Measurements from ENCODE around the gene SLC17A2. TPM values are rescaled to one million over a fixed set of nuclear protein-coding genes. Genes with fewer than 3 reads are reported as not detected.

SLC17A2 gene
- total RNA-seq, 1 experiment from 2014 or later, result not detected

DNA sequence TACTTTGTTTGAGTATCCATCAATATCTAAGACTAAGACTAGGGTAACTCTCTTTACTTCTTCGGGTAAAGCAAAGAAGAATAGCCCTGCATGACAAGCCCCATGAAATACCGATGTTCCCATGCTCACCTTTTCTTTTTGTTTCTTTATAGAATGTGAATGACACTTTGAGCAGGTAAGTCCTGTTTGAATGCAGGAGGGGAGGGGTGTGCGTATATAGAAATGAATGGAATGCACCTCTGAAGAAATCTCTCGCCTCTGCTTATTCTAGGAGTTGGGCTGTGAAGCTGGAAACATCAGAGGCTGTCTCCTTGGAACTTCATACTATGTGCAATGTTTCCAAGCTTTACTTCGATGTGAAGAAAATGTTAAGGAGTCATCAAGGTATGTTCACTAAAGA is 42.4 kb upstream of the SLC17A2 start:
- TF ChIP-seq, protein P1, sequence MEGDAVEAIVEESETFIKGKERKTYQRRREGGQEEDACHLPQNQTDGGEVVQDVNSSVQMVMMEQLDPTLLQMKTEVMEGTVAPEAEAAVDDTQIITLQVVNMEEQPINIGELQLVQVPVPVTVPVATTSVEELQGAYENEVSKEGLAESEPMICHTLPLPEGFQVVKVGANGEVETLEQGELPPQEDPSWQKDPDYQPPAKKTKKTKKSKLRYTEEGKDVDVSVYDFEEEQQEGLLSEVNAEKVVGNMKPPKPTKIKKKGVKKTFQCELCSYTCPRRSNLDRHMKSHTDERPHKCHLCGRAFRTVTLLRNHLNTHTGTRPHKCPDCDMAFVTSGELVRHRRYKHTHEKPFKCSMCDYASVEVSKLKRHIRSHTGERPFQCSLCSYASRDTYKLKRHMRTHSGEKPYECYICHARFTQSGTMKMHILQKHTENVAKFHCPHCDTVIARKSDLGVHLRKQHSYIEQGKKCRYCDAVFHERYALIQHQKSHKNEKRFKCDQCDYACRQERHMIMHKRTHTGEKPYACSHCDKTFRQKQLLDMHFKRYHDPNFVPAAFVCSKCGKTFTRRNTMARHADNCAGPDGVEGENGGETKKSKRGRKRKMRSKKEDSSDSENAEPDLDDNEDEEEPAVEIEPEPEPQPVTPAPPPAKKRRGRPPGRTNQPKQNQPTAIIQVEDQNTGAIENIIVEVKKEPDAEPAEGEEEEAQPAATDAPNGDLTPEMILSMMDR (conservative IDR thresholded peaks at IDR 0.05), result no peak
- TF ChIP-seq EZH2 (IDR thresholded peaks at IDR 0.05; ENCODE audit: low read depth), result no peak
- DNase-seq, result peak in 1 of 2 experiments; percentile 41
- intact Hi-C loops (cut with micrococcal nuclease; ENCODE audit: unreplicated experiment), result no loop called here
- CTCF ChIA-PET, result no interaction called here
- POLR2A ChIA-PET (ENCODE audit: unreplicated experiment), result no interaction called here
- peaks cover 27% of the 10 kb centered on the region for H3F3A ChIP-seq (ENCODE audit: insufficient read depth, low read depth)
- no peak overlapping the region for H3K4me3 ChIP-seq
- no peak overlapping the region for H3K27ac ChIP-seq
- H3K36me3 ChIP-seq (ENCODE audit: low read depth), result peaks cover 41% of the 10 kb centered on the region
- H3K79me2 ChIP-seq (ENCODE audit: low read depth), result 0 out of 2 replicates have a peak, but pooled peaks cover 5% of the 10 kb centered on the region
- H2AFZ ChIP-seq, result no peak overlapping the region
- no peaks in the 10 kb centered on the region for H3K9me3 ChIP-seq (ENCODE audit: insufficient read depth, low read depth)
- H3K27me3 ChIP-seq (ENCODE audit: insufficient read depth, low read depth), result no peaks in the 10 kb centered on the region
- no peaks in the 10 kb centered on the region for H4K20me1 ChIP-seq (ENCODE audit: insufficient read depth)
- peaks cover 32% of the 10 kb centered on the region for H3K4me1 ChIP-seq (replicated peaks; ENCODE audit: insufficient read depth)
- no peak overlapping the region for H3K4me2 ChIP-seq
- no peaks in the 10 kb centered on the region for H3K9me2 ChIP-seq (ENCODE audit: insufficient read depth)
- BruUV-seq (replicated peaks), result no TSS peak

DNA sequence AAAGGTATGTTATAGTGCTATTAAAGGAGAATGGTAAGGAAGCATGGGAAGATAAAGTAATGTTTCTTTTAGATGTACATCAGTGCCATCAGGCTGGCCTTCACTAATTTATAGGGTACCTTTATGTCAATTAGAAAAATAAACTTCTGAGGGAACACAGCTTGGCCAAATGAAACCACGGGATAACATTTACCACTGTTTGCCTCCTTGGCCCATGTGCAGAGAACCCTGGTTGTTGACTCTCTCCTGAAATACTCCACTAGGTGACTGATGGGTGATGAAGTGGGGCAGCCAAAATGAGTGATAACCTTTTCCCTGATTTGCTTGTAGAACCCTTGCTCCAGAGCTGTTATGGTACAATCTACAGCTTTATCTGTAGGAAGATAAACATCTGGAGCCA is 41.6 kb upstream of the SLC17A2 start:
- no peak overlapping the region for H3K4me2 ChIP-seq
- H2AFZ ChIP-seq, result no peak overlapping the region
- peak overlapping the region; percentile 84 for H3K27ac ChIP-seq
- H3K4me1 ChIP-seq (replicated peaks; ENCODE audit: insufficient read depth), result peaks cover 35% of the 10 kb centered on the region
- POLR2A ChIA-PET (ENCODE audit: unreplicated experiment), result no interaction called here
- BruUV-seq (replicated peaks), result no TSS peak
- H3K27me3 ChIP-seq (ENCODE audit: insufficient read depth, low read depth), result no peaks in the 10 kb centered on the region
- H3K9me2 ChIP-seq (ENCODE audit: insufficient read depth), result no peaks in the 10 kb centered on the region
- intact Hi-C loops (cut with micrococcal nuclease; ENCODE audit: unreplicated experiment), result no loop called here
- no peak for DNase-seq
- no peak for TF ChIP-seq EZH2 (IDR thresholded peaks at IDR 0.05; ENCODE audit: low read depth)
- TF ChIP-seq, protein P1 (conservative IDR thresholded peaks at IDR 0.05), result no peak
- peaks cover 43% of the 10 kb centered on the region for H3K36me3 ChIP-seq (ENCODE audit: low read depth)
- no peaks in the 10 kb centered on the region for H3K9me3 ChIP-seq (ENCODE audit: insufficient read depth, low read depth)
- 0 out of 2 replicates have a peak, but pooled peaks cover 5% of the 10 kb centered on the region for H3K79me2 ChIP-seq (ENCODE audit: low read depth)
- no peaks in the 10 kb centered on the region for H4K20me1 ChIP-seq (ENCODE audit: insufficient read depth)
- CTCF ChIA-PET, result no interaction called here
- H3F3A ChIP-seq (ENCODE audit: insufficient read depth, low read depth), result peaks cover 27% of the 10 kb centered on the region
- H3K4me3 ChIP-seq, result no peak overlapping the region

DNA sequence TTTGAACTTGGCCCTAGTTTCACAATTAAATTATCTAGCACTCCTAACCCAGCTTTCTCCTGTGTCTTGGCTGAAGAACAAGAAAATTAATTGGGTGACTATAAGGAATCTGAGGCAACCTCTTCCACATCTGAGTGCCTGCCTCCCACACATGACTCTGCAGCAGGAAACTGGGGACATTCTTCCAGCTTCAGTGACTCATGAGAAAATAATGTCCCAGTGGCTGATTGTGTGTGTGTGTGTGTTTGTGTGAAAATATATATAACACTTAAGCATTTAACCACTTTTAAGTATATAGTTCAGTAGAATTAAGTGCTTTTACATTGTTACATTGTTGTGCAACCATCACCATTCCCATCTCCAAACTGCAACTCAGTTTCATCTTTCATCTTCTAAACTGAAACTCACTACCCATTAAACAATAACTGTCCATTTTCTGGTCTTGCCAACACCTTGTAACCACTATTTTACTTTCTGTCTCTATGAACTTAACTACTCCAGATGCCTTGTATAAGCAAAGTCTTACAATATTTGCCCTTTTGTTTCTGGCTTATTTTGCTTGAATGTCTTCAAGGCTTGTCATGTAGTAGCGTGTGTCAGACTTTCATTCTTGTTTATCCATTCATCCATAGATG is 40.8 kb upstream of the SLC17A2 start:
- CTCF ChIA-PET, result interaction anchor here (0.7 to 0.9 kb wide), 2 partner anchors 21 to 204 kb away, joined by 3 read pairs; no protein-coding TSS in a partner anchor
- Histone ChIP-seq H3K9me3 (ENCODE audit: insufficient read depth, low read depth) (no peaks in the 10 kb centered on the region), H3K36me3 (ENCODE audit: low read depth) (peaks cover 50% of the 10 kb centered on the region), H3K27me3 (ENCODE audit: insufficient read depth, low read depth) (no peaks in the 10 kb centered on the region), H3F3A (ENCODE audit: insufficient read depth, low read depth) (peaks cover 27% of the 10 kb centered on the region), H3K4me1 (replicated peaks; ENCODE audit: insufficient read depth) (peaks cover 35% of the 10 kb centered on the region), H3K9me2 (ENCODE audit: insufficient read depth) (no peaks in the 10 kb centered on the region), H3K79me2 (ENCODE audit: low read depth) (0 out of 2 replicates have a peak, but pooled peaks cover 5% of the 10 kb centered on the region), H4K20me1 (ENCODE audit: insufficient read depth) (no peaks in the 10 kb centered on the region), H3K27ac (peak overlapping the region; percentile 84), H3K4me2 (peak overlapping the region; percentile 56), H3K4me3 (0 out of 2 replicates have a peak overlapping the region, but pooled peaks have one; percentile 2), H2AFZ (no peak overlapping the region)
- BruUV-seq (replicated peaks), result no TSS peak
- intact Hi-C loops (cut with micrococcal nuclease; ENCODE audit: unreplicated experiment), result loop anchor here (1.0 kb wide), 1 partner anchor 9 kb away; the partner anchor contains the start of gene TRIM38
- peak; percentile 65 to 90 for DNase-seq
- POLR2A ChIA-PET (ENCODE audit: unreplicated experiment), result interaction anchor here (0.6 to 0.7 kb wide), 2 partner anchors 84 to 300 kb away, joined by 4 to 6 read pairs; no protein-coding TSS in a partner anchor
- TF ChIP-seq EZH2 (IDR thresholded peaks at IDR 0.05; ENCODE audit: low read depth), result no peak
- TF ChIP-seq, protein P1 (conservative IDR thresholded peaks at IDR 0.05), result no peak

Data from PC-9 (cell line).